Osteoblast (primary cell): ENCODE results near the gene C1QTNF9. TPM values are rescaled to one million over a fixed set of nuclear protein-coding genes. Genes with fewer than 3 reads are reported as not detected.
"Not testable (repeated sequence)": the region's sequence is repeated elsewhere in the genome, so short reads cannot be mapped to it uniquely, and the experiment has no call there.

Source experiments
- DNase-seq: peaks from one replicate; pipeline ENCODE4 v3.0.0; 2011; ENCODE audit warnings: low spot score, mixed read lengths; ENCODE audit not compliant: insufficient read length; ENCODE audit errors: missing footprints
- H2AFZ ChIP-seq: 2 replicates; pipeline ENCODE4 v1.6.0; 2011; ENCODE audit warnings: mild to moderate bottlenecking, low read length
- H3K27ac ChIP-seq: 2 replicates; pipeline ENCODE4 v1.5.1; 2011; ENCODE audit warnings: mild to moderate bottlenecking, low read depth, low read length, moderate library complexity
- H3K27me3 ChIP-seq: 2 replicates; pipeline ENCODE4 v1.6.0; 2012; ENCODE audit warnings: mild to moderate bottlenecking, control low read depth, inconsistent platforms, low read length, moderate library complexity; ENCODE audit not compliant: insufficient read depth
- H3K36me3 ChIP-seq: 2 replicates; pipeline ENCODE4 v1.5.1; 2011; ENCODE audit warnings: mild to moderate bottlenecking, low read length, control low read depth, moderate library complexity; ENCODE audit not compliant: insufficient read depth
- H3K4me1 ChIP-seq: 2 replicates; pipeline ENCODE4 v1.5.1; 2011; ENCODE audit warnings: mild to moderate bottlenecking, low read length, control low read depth, moderate library complexity; ENCODE audit not compliant: insufficient read depth
- H3K4me2 ChIP-seq: 2 replicates; pipeline ENCODE4 v1.6.0; 2011; ENCODE audit warnings: mild to moderate bottlenecking, low read length; ENCODE audit not compliant: insufficient read depth
- H3K4me3 ChIP-seq: fragments of 200-600 bp; sonication (generic); 3 replicates; pipeline ENCODE4 v1.5.1; 2012; ENCODE audit warnings: mild to moderate bottlenecking, low read length, inconsistent platforms; ENCODE audit not compliant: insufficient read depth
- H3K79me2 ChIP-seq: 2 replicates; pipeline ENCODE4 v1.6.0; 2012; ENCODE audit warnings: mild to moderate bottlenecking, low read length, control low read depth, inconsistent platforms; ENCODE audit not compliant: insufficient read depth
- H3K9me3 ChIP-seq: 2 replicates; pipeline ENCODE4 v1.5.1; 2011; ENCODE audit warnings: low read depth, low read length, control low read depth
- H4K20me1 ChIP-seq: 2 replicates; pipeline ENCODE4 v1.6.0; 2012; ENCODE audit warnings: mild to moderate bottlenecking, low read length, control low read depth; ENCODE audit not compliant: insufficient read depth
- CTCF ChIP-seq: IDR thresholded peaks from 2 replicates; pipeline ENCODE4 v1.5.1; 2011; ENCODE audit warnings: mild to moderate bottlenecking, low read depth, low read length, moderate library complexity; ENCODE audit errors: extremely low read depth
- total RNA-seq: library from RNA; depleted of rRNA; stranded (reverse); fragments of >200 nt; gene quantifications from 2 replicates; pipeline ENCODE4 v1.2.3, GENCODE V29; 2012

Gene C1QTNF9
- total RNA-seq, 1 donor = not detected

GRCh38 chr13:24361113-24361512 is 51.7 kb downstream of the C1QTNF9 start:
- Histone ChIP-seq H2AFZ (no peak overlapping the region), H3K79me2 (no peaks in the 10 kb centered on the region), H3K4me3 (no peak overlapping the region), H3K27me3 (no peaks in the 10 kb centered on the region), H3K36me3 (no peaks in the 10 kb centered on the region), H3K9me3 (no peaks in the 10 kb centered on the region), H3K4me2 (no peak overlapping the region), H4K20me1 (no peaks in the 10 kb centered on the region), H3K4me1 (no peaks in the 10 kb centered on the region), H3K27ac (no peak overlapping the region)
- no peak for DNase-seq
- TF ChIP-seq CTCF = no peak

GRCh38 chr13:24361852-24362366 is 52.5 kb downstream of the C1QTNF9 start:
- Histone ChIP-seq H2AFZ (no peak overlapping the region), H3K27me3 (no peaks in the 10 kb centered on the region), H3K27ac (no peak overlapping the region), H3K9me3 (no peaks in the 10 kb centered on the region), H3K36me3 (no peaks in the 10 kb centered on the region), H3K79me2 (no peaks in the 10 kb centered on the region), H3K4me1 (no peaks in the 10 kb centered on the region), H3K4me2 (no peak overlapping the region), H4K20me1 (no peaks in the 10 kb centered on the region), H3K4me3 (no peak overlapping the region)
- no peak for DNase-seq
- no peak for TF ChIP-seq CTCF

- TF ChIP-seq CTCF = no peak
- H3K79me2 ChIP-seq = no peaks in the 10 kb centered on the region
These were observed 53.1 kb downstream of the C1QTNF9 start for GRCh38 chr13:24362435-24362952.

DNA sequence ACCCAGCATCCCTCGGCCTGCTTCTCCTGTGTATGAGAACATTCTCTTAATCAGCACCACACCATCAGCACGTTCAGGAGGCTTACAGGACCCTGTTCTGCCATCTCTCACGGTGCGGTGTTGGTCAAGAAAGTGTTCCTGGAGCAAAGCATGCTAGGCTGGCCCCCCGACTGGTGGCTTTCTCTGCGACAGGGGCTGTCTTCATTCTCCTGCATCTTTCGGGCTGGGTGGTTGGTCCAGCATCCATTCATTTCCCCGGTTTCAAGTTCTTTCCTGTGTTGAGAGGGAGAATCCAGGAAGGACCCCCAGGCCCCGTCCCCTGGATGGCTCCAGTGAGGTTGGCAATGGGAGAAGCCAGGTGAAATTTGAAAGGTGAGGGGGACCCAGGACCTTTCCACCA is 55.8 kb downstream of the C1QTNF9 start:
- Histone ChIP-seq H3K9me3 (no peaks in the 10 kb centered on the region), H3K27me3 (no peaks in the 10 kb centered on the region), H2AFZ (no peak overlapping the region), H3K36me3 (no peaks in the 10 kb centered on the region), H3K4me1 (no peaks in the 10 kb centered on the region), H3K27ac (no peak overlapping the region), H3K79me2 (no peaks in the 10 kb centered on the region), H4K20me1 (no peaks in the 10 kb centered on the region), H3K4me3 (no peak overlapping the region), H3K4me2 (no peak overlapping the region)
- no peak for DNase-seq
- no peak for TF ChIP-seq CTCF

More at GRCh38 chr13:24362435-24362952, 53.1 kb downstream of the C1QTNF9 start:
- Histone ChIP-seq H3K9me3 (no peaks in the 10 kb centered on the region), H3K4me2 (no peak overlapping the region), H3K27ac (no peak overlapping the region), H3K4me1 (no peaks in the 10 kb centered on the region), H4K20me1 (no peaks in the 10 kb centered on the region), H3K4me3 (no peak overlapping the region), H3K36me3 (no peaks in the 10 kb centered on the region), H3K27me3 (no peaks in the 10 kb centered on the region), H2AFZ (no peak overlapping the region)
- no peak for DNase-seq

- not testable (repeated sequence) for H2AFZ ChIP-seq, H3K9me3 ChIP-seq, H3K4me2 ChIP-seq, H3K4me3 ChIP-seq, H3K79me2 ChIP-seq, H3K4me1 ChIP-seq, DNase-seq, H3K27me3 ChIP-seq, H4K20me1 ChIP-seq, H3K27ac ChIP-seq, H3K36me3 ChIP-seq
These were observed 56.9 kb downstream of the C1QTNF9 start for GRCh38 chr13:24366315-24366714.

- H4K20me1 ChIP-seq, DNase-seq, H3K9me3 ChIP-seq, H3K4me1 ChIP-seq, H3K4me3 ChIP-seq, H3K79me2 ChIP-seq, H2AFZ ChIP-seq, H3K36me3 ChIP-seq, H3K27ac ChIP-seq, H3K4me2 ChIP-seq, H3K27me3 ChIP-seq: not testable (repeated sequence)
These were observed 61.9 kb downstream of the C1QTNF9 start for GRCh38 chr13:24371273-24371672.
